Measurements from ENCODE around the gene NKX2-3. TPM values are rescaled to one million over a fixed set of nuclear protein-coding genes. Genes with fewer than 3 reads are reported as not detected.

The NKX2-3 gene
- total RNA-seq, 4 donors from 2014 or later, result 4.9 to 19.0 (median 8.7) TPM

DNA sequence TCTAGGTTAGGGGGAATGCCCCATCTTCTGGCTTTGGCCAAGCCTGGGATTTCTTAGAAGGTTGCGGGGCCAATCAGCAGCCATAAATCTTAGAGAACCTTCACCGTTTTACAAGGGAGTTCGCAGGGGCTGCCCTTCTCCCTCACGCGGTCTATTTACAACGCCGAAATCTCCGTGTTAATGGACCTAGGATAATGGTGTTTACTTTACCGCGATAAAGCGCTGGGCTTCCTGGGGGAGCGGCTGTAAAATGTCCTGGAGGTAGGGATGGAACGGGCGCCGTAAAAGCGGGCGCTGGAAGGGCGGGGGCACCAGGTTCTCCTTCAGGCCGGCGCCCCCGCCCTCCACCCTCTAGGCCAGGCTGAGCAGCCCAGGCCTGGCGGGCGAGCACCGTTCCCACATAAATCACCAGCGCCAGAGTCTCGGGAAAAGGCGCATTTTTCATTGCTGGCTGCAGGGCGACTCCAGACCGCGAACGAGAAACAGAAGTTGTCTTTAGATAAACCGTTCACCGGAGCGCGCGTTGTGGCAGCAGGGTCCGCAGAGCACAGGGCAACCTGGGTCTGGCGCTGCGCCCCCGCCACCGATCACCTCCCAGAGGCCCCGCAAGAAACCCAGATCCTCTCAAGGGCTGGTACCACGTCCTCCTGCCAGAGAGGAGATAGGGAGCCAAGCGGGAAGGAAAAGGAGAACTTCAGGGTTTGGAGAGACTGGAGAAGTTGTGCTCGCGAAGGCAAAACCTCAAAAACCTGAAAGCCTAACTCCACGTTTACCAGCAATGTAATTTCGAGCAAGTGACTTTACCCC lies 12.5 kb upstream of the NKX2-3 start:
- H3K4me1 ChIP-seq, result peaks cover 0 to 42% (median 0%) of the 10 kb centered on the region in 4 donors
- no peak for DNase-seq
- no peaks in the 10 kb centered on the region for H3K36me3 ChIP-seq
- peak overlapping the region; percentile 0 to 41 (median 22) for H3K4me3 ChIP-seq
- H3K27ac ChIP-seq, result peak overlapping the region; percentile 60 to 92 (median 72)
- H3K9me3 ChIP-seq, result peaks cover 0 to 4% (median 0%) of the 10 kb centered on the region in 4 donors
- peaks cover 0 to 5% of the 10 kb centered on the region in 2 donors for H3K27me3 ChIP-seq
- TF ChIP-seq POLR2A (IDR thresholded peaks at IDR 0.05), result no peak
- TF ChIP-seq CTCF (IDR thresholded peaks at IDR 0.05), result no peak

DNA sequence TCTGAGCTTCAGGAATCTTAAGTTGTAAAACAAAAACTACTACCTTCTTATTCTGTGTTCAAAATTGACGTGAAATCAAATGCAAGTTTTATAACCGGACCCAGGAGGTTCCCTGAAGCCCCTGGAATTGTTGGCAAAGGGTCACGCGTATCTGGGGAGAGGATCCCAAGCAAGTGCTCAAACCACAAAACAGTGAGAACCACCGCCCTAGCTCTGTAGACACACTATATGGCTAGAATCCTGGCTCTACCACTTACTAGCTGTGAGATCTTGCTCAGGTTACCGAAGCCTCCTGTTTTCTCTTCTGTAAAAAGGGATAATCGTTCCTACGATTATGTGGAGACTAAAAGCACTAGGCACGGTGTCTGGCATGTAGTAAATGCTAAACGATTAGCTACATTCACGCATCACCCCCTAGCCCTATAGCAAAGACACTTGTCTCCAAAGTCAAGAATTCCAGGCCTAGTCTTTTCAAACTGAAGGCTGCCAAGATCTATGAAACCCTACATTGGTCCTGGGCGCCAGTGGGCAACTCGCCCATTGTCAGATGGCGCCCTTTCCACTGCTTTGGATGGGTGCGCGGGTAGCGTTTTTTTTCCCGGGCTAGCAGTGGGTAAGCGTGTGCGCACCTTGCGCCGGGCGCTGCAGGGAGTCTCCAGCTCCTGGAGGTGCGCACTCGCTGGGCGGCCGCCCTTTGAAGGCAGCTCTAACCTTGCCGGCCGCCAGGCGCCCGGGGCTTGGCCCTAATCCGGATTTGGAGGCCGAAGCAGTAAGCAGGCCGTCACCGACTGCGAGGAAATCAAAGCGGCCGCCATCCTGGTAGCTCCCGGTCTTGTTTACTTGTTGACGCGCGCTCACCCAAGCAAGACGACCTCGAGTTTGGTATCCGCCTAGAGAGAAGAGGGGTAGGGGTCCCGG lies 11.6 kb upstream of the NKX2-3 start:
- Histone ChIP-seq H3K4me1 (peaks cover 0 to 48% (median 0%) of the 10 kb centered on the region in 4 donors), H3K9me3 (peaks cover 0 to 4% (median 0%) of the 10 kb centered on the region in 4 donors), H3K27ac (peak overlapping the region; percentile 60 to 92 (median 72)), H3K27me3 (peaks cover 0 to 5% of the 10 kb centered on the region in 2 donors), H3K4me3 (peak overlapping the region in 1 of 4 donors; percentile 41), H3K36me3 (no peaks in the 10 kb centered on the region)
- no peak for DNase-seq
- no peak for TF ChIP-seq CTCF (IDR thresholded peaks at IDR 0.05)
- TF ChIP-seq POLR2A (IDR thresholded peaks at IDR 0.05), result no peak

DNA sequence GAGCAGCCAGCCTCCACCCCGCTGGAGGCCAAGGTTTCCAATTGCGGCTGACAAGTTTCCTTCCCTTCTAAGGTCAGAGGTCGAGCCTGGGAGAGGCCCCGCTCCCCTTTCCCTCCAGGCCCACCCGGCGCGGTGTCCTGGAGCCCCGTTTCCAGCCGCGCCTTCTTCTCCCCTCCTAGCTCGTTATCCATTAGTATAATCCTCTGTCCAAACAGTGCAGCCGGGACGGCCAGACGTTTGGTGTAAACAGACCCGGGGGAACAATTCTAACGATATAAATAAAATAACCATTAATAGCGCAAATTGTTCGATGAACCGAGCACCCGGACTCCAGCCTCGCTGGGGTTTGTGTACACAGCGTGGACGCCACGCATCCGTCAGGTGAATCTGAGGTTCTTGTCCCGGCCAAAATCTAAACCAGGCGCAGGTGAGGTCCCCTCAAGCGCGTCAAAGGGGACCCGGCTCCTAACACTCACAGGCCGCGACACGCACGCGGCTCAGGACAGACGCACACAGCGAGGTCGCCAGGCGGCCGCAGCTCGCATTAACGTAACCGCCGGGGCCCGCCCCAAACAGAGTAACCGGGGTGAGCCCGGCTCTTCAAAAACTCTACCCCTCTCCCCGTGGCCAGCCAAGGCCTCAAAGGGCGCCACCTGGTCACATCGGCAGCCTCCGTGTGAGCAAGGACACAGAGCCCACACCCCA lies 10.8 kb upstream of the NKX2-3 start:
- Histone ChIP-seq H3K36me3 (no peaks in the 10 kb centered on the region), H3K9me3 (peaks cover 0 to 4% (median 0%) of the 10 kb centered on the region in 4 donors), H3K27ac (peak overlapping the region; percentile 52 to 92 (median 72)), H3K4me1 (peaks cover 0 to 53% (median 0%) of the 10 kb centered on the region in 4 donors), H3K27me3 (peaks cover 0 to 5% of the 10 kb centered on the region in 2 donors), H3K4me3 (peak overlapping the region in 1 of 4 donors; percentile 41)
- no peak for DNase-seq
- TF ChIP-seq CTCF (IDR thresholded peaks at IDR 0.05) (no peak), POLR2A (IDR thresholded peaks at IDR 0.05) (no peak)

DNA sequence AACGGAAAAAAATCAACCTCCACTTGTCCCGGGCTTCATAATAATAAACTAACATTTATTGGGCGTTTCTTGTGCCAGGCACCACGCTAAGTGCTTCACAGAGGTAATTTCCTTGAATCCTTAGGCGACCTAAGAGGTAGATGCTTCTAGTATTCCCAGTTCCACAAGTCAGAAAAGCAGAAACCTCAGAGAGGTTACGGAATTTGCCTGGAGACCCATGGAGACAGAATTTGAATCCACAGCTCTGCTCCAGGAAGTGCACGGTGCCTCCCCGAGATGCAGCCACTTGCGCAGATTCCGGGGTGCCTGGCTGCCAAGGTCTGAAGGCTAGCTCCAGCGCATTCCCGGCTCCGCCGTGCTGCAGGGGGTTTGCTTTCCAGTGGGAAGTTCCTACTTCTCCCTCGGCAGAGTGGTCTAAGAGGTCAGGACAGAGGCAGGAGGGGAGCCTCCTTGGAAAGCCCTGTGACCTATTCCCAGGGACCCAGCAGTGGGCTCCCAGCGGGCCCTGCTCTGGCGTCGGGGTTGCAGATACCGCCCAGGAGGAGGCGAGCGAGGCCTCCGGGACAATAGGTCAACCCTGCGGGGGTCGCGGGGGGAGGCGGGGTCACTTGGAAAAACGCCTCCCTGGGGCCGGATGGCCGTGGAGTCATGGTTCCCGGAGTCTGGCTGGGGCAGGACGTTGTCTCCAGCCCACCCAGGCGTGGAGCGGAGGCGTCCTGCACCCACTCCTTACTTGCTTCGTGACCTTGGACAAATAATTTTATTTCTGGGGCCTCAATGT lies 10.1 kb upstream of the NKX2-3 start:
- TF ChIP-seq CTCF (IDR thresholded peaks at IDR 0.05) (peak in 2 of 6 experiments; percentile 5 to 12), POLR2A (IDR thresholded peaks at IDR 0.05) (no peak)
- Histone ChIP-seq H3K4me3 (peak overlapping the region; percentile 5 to 40 (median 10)), H3K27ac (peak overlapping the region; percentile 52 to 92 (median 72)), H3K9me3 (peaks cover 0 to 4% (median 0%) of the 10 kb centered on the region in 4 donors), H3K27me3 (peaks cover 0 to 5% of the 10 kb centered on the region in 2 donors), H3K4me1 (peaks cover 0 to 60% (median 0%) of the 10 kb centered on the region in 4 donors), H3K36me3 (no peaks in the 10 kb centered on the region)
- peak in 1 of 3 donors; percentile 57 for DNase-seq

Data from Peyer's patch (tissue), 4 donors.